GM13976 (cell line): ENCODE results near the gene CFAP97D1.

Source experiments
- DNase-seq: peaks from one replicate; pipeline ENCODE4 v3.0.0; 2012; ENCODE audit warnings: low spot score
- in situ Hi-C: fragments of 300-500 bp; cut with MboI; formaldehyde crosslinking; loops from one replicate; pipeline ENCODE4 v1.12.0; 2022; ENCODE audit warnings: low sequenced_read_pairs, mixed read lengths, inconsistent platforms; ENCODE audit not compliant: unreplicated experiment
- TF ChIP-seq, protein P1 (sequence below): IDR thresholded peaks from 2 replicates; pipeline ENCODE4 v1.5.1; 2012; ENCODE audit warnings: borderline replicate concordance, mild to moderate bottlenecking; ENCODE audit not compliant: insufficient read depth; ENCODE audit errors: extremely low read depth, missing control alignments, control extremely low read depth

CFAP97D1 gene

DNA sequence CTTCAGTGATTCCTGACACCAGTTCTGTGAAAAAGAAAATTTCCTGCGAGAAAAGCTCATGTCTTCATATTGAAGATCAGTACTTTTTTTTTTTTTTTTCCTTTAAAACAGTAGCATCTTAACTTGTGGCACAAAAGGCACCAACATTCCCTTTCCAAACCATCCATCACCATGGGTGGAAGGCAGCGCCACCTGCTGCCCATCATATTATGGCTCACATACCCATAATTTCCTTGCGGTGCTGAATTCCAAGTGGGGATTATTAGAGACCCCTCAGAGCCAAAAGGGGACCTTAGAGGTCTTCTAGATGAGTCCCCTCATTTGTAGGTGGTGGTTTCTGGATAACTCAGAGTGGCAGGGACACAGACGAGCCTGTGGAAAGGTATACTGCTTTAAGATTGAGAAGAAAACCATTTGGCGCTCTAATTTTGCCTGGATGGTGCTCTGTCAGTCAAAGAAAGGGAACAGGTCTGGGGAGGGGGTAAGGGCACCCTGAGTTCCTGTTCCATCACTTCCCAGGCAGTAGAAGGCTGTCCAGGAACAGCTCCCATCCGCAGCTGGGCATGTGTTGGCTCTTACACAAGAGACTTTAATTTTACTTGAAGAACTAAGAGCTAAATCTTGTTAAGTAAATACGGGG is 13.7 kb upstream of the CFAP97D1 start:
- in situ Hi-C loops: no loop called here
- DNase-seq: no peak
- TF ChIP-seq, protein P1, sequence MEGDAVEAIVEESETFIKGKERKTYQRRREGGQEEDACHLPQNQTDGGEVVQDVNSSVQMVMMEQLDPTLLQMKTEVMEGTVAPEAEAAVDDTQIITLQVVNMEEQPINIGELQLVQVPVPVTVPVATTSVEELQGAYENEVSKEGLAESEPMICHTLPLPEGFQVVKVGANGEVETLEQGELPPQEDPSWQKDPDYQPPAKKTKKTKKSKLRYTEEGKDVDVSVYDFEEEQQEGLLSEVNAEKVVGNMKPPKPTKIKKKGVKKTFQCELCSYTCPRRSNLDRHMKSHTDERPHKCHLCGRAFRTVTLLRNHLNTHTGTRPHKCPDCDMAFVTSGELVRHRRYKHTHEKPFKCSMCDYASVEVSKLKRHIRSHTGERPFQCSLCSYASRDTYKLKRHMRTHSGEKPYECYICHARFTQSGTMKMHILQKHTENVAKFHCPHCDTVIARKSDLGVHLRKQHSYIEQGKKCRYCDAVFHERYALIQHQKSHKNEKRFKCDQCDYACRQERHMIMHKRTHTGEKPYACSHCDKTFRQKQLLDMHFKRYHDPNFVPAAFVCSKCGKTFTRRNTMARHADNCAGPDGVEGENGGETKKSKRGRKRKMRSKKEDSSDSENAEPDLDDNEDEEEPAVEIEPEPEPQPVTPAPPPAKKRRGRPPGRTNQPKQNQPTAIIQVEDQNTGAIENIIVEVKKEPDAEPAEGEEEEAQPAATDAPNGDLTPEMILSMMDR: peak; percentile 83

DNA sequence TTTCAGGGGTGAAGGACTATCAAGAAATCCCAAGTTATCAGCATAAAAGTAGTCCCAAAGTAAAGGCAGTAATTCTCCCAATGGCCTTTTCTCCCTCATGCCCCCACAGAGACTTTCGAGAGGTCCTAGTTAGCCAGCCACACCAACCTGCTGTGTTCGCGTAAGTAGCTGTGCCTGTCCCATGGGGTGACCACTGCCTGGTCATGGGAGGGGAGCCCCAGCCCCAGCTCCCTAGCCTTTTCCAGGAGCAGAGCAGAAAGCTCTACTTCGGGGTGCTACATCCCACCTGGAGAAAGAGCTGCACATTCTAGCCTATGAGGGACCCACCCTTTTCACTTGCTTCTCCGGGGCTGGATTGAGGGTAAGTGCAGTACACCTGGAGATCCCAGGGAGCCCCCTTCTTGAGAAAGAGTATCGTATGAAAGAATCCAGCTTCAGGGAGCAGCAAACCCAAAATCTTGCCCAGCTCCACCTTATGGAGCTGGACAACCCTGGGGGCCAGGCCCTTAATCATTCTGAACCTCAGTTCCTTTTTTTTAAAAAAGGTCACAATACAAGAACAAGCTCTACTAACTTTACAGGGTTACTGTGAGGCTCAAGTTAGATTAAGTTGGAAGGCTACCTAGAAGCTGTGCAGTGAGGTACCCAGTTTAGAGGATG is 13.1 kb upstream of the CFAP97D1 start:
- TF ChIP-seq, protein P1: no peak
- in situ Hi-C loops: no loop called here
- no peak for DNase-seq

GRCh38 chr17:43767713-43768059 is 12.5 kb upstream of the CFAP97D1 start:
- DNase-seq: no peak
- in situ Hi-C loops: no loop called here
- TF ChIP-seq, protein P1: no peak

- DNase-seq: no peak
- in situ Hi-C loops: no loop called here
- TF ChIP-seq, protein P1: no peak
These were observed 11.9 kb upstream of the CFAP97D1 start for GRCh38 chr17:43768382-43768781.

- no peak for DNase-seq
- TF ChIP-seq, protein P1: no peak
- in situ Hi-C loops: no loop called here
These were observed 11.3 kb upstream of the CFAP97D1 start for GRCh38 chr17:43768943-43769342.

GRCh38 chr17:43769426-43769825 is 10.8 kb upstream of the CFAP97D1 start:
- TF ChIP-seq, protein P1: no peak
- in situ Hi-C loops: no loop called here
- DNase-seq: no peak

- TF ChIP-seq, protein P1: no peak
- DNase-seq: no peak
- in situ Hi-C loops: no loop called here
These were observed 10.4 kb upstream of the CFAP97D1 start for GRCh38 chr17:43769859-43770258.
